GM19043 (cell line): ENCODE results near the gene OR2T3.
"Not testable (repeated sequence)": the region's sequence is repeated elsewhere in the genome, so short reads cannot be mapped to it uniquely, and the experiment has no call there.

Source experiments
- ATAC-seq: cut with Tn5 transposase; IDR thresholded peaks from one replicate; pipeline ENCODE4 v1.9.1; 2021; ENCODE audit warnings: low read depth; ENCODE audit not compliant: unreplicated experiment

Gene OR2T3

GRCh38 chr1:248473051-248473450, at the start of gene OR2T3:
OR2T3 (plus strand) TSS chr1:248473351; CDS start chr1:248473351, 0 bp downstream.
- ATAC-seq = not testable (repeated sequence)

DNA sequence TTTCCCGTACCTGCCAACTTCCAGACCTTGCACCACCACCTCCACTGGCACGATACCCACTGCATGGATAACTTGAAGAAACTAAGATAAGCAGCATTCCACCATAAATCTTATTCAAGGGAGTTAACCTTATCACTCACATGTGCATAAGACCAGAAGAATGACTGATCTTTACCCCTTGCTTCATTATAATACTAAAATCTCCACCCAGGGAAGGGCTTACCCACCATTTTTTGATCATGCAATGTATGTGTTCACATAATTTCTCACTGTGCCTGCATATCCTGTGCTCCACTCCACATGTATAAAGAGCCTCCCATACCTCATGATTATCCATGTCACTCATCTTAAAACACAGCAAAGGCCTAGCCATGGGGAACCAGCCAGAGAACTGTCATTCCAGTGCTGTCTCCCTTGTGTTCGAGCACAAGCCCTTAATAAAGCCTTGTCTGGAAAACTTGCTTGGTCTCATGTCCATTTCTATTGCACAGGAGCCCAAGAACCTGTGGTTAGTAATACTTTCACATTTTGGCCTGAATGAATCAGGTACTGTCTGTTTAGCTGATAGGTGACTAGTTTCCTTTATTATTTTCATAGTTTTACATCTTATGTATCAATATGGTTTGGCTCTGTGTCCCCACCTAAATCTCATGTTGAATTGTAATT, 45.5 kb upstream of the OR2T3 start:
- peak; percentile 37 for ATAC-seq

GRCh38 chr1:248428192-248428533, 45.0 kb upstream of the OR2T3 start:
- ATAC-seq = peak; percentile 98

GRCh38 chr1:248431683-248432082, 41.5 kb upstream of the OR2T3 start:
- ATAC-seq = not testable (repeated sequence)

GRCh38 chr1:248432201-248432600, 41.0 kb upstream of the OR2T3 start:
- not testable (repeated sequence) for ATAC-seq

- ATAC-seq = not testable (repeated sequence)
These were observed 39.2 kb upstream of the OR2T3 start for GRCh38 chr1:248433811-248434415.

- ATAC-seq = not testable (repeated sequence)
These were observed 38.2 kb upstream of the OR2T3 start for GRCh38 chr1:248434913-248435312.

DNA sequence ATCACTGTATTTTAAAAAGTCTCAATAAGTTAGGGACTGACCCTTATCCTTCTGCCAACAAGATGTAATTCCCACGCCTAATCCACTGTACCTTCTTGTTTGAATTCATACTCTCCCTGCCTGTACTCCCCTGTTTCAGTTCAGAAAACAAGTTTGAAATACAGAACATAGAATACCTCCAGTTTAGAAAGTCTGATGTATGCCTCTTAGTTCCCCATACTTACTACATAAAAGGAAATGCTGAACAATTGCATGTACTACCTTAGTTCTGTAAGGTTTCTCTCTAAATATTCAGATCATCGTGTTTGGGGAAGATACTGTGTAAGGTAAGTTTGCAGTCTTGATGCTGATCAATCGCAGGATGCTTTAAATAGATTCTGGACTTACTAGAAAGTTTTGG, 36.8 kb upstream of the OR2T3 start:
- ATAC-seq = peak; percentile 74

GRCh38 chr1:248438668-248439067, 34.5 kb upstream of the OR2T3 start:
- not testable (repeated sequence) for ATAC-seq

DNA sequence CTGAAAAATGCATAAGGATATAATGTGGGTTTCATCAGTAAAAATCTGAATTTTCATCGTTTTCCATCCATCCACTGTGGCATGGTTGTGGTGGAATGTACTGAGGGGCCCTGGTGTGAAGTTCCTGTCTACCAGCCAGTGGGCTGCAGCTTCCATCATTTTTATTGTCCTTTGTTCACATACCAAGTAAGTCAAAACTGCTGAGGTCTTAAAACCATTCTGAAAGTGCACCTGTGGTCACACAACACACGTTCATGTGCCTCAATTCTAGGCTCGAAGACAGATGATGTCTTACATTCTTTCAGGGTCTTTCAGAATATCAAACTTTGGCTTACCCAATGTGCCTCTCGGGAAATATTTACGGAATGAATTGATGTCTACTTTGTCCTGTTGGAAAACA, 33.9 kb upstream of the OR2T3 start:
- ATAC-seq = not testable (repeated sequence)

DNA sequence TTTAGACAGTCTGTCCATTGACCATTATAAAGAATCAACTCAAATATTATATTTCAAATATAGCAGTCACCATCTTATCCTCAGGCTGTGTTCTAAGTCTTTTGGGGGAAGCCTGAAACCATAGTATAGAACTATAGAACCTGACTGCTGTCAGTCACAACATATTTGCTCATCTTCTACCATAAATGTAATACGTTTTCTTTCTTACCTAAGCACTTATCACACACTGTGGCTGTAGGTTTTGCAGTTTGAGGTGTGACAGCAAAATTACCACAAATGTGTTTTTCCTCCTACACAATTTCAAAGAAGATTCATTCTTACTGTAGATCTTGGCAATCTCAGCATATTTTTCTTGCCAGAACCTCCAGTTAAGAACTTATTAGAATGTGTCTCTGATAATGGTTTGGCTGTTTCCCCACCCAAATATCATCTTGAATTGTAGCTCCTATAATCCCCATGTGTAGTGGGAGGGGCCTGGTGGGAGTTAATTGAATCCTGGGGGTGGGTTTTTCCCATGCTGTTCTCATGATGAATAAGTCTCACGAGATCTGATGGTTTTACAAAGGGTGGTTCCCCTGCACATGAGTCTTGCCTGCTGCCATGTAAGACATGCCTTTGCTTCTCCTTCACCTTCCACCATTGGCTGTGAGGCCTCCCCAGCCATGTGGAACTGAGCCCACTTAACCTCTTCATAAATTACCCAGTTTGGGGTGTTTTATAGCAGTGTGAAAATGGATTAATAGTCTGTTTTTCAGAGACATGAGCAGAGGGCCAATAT, 30.5 kb upstream of the OR2T3 start:
- not testable (repeated sequence) for ATAC-seq

DNA sequence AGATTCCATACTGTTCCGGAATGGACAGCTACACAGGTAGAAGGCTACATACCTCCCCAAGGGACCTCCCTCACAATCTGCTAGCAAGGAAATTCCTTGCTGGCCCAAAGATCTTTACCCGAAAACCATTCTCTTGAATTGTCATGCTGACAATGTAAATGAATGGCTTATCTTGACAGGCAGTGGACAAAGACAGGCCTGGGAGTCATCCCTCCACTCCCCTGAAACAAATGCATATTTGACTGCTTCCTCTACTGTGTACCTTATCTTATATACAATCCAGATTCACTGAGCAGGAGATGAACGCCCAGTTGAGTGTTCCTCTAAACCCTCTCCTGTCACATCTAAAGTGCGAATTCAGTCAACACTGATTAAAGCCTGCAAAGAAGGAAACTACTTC, 28.5 kb upstream of the OR2T3 start:
- ATAC-seq = not testable (repeated sequence)

DNA sequence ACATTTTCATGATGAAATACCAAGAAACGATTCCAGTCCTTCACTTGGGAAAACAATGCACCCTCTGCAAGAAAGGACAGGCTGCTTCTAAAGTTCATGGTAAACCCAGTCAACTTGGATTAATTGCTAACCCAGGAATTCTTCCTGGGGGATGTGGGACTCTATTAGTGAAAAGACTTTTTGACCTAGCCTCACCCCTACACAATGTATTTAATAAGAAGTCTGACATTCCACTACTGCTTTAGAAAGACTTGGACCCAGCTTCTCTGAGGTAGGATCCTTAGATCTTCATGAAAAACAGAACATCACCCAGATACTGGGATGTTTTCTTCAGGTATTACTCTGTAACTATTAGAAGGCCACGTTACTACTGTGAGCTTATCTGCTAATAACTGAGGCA, 27.8 kb upstream of the OR2T3 start, which contains the start of gene OR2T2:
OR2T2 (plus strand) TSS at position 239 of the 400 bp plus-strand sequence. CDS start 7,161 bp downstream, outside the sequence.
- ATAC-seq = not testable (repeated sequence)

DNA sequence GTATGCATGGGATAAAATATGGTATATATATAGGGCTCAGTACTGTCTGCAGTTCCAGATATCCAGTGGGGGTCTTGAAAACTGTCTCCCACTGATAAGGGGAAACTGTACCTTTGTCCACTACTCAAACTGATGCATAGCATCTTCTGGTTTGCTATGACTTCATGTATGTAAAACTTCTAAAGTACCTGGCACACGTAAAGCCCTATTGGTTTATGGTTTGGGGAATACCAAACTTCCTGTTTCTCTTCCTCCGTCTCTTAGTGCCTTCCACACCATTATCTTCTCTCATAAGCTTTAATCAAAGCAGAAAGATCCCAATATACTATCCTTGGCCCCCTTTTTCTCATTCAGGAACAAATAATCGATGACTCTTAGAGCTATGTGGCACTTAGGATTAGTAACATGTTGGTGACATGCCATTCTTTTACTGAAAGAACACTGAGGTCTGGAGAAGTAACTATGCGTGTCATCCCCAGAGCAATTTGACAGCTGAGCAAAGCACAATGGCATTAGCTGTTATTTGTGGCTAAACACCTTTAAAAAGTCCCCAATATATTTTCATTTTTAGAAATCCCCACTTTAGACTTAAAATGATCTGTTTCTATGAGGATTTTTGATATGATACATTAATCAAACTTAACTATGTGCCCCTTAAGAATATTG, 24.6 kb upstream of the OR2T3 start:
- peak; percentile 41 for ATAC-seq

DNA sequence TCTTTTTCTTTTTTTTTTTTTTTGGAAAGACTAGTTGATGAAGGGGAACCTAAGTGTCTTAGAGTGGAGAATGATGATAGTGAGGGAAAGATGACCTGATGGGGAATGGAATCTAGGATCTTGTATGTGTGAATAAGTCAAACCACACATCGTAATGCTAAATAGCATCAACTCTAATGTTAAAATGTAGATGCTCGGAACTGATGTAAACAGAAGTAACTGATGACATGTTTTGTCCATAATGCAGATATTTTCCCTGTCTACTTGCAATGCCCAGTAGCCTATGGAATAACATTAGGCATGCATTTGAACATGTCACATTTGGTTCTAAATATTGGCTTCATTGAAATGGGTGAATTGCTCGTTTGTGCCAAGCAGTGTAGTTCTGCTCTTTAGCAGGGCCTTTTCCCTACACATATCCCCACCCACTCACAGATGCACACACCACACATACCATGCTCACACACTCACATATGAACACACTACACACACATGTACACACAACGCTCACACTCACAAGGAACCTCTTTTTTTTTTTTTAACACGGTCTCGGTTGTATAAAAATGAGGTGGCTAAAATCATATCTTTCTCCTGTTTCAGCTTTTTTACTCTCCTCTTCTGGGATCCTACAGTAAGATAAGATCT, 23.2 kb upstream of the OR2T3 start:
- not testable (repeated sequence) for ATAC-seq

DNA sequence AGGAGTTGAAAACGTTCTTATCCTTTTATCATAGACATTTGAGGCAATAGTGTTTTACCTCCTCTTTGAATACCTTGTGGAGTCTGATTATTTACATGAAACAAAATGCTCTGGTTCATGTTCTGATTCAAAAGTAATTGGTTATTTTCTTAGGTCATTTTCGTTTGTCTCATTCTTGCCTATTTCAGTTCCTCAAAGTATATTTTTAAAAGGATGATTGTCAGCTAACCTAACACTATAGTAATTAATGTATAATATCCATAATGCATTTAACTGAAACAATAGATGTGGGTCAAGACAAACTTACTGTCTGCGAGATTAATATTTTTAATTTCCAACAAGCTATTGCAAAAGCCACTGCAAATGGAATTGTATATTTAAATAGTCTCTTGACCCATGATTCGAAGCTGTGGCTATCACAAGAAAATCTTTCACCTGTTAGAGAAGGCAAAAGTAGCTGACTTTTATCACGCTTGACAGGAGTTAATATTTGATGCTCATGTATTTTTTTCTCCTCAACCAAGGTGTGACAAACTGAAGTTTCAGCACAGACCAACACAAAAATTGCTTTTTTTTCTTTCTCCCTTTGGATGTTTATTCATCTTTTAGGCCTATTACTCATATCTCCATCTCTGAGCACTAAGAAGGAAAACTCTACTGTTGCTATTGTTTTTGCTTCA, 22.5 kb upstream of the OR2T3 start:
- ATAC-seq = peak; percentile 47

DNA sequence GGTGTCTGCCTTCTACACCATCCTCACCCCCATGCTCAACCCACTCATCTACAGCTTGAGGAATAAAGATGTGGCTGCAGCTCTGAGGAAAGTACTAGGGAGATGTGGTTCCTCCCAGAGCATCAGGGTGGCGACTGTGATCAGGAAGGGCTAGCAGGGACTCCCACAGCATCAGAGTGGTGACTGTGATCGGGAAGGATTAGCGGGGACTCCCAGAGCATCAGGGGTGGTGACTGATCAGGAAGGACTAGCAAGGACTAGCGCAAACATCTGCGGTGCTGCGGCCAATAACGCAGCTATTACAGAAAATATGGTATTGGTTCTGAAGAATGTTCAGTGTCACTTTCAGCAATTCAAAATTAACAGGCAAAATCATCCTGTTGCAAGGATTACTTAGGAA, 19.5 kb upstream of the OR2T3 start:
- ATAC-seq = not testable (repeated sequence)

DNA sequence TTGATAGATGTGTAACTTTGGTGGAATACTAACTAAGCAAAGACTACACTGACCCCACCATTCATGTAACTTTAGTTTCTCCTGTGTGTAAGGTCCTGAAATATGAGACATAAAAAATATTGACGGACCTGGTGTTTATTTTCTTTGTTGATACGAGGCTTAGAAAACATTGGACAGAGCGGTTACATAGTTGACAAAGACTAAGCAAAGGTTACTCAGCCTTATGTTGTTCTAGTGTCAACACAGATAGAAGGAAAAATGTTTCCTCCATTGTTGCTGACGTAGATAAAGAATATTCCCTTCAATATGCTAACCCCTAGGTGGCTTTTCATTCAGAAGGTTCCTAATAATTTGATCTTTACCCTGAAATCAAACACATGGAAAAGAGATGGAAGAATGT, 18.1 kb upstream of the OR2T3 start:
- ATAC-seq = not testable (repeated sequence)

DNA sequence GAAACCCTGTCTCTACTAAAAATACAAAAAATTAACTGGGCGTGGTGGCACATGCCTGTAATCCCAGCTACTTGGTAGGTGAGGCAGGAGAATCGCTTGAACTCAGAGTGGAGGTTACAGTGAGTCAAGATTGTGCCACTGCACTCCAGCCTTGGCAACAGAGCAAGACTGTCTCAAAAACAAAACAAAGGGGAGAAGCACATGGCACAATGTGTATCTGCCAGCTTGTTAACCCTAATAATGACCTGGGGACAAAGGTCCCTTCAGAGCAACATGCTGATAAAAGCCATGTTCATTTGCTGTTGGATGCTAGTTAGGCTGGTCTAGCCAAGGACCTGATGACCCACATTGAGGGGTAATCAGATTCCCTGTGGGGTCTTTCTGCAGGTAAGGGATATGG, 16.5 kb upstream of the OR2T3 start:
- not testable (repeated sequence) for ATAC-seq

DNA sequence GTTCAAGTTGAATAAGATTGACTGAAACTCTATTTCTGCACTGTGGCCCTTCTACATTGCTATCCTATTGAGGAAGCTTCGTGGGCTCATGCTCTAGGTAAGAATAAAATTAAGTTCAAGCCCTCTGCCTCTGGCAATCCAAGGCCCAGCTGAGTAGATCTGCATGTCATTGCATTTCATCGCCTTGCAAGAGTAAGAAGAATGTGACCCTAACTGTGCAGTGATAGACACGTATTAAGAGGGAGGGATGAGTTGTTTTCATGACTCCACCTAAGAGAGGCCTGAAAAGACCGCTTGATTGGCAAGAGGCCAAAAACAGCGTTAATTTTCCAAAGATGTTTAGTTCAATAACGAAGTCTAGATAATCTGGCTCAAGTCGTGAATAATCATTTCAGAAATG, 14.0 kb upstream of the OR2T3 start:
- not testable (repeated sequence) for ATAC-seq
